Nephron progenitor cell (in vitro differentiated cells): Measurements from ENCODE around the gene RNPS1.
A peak's percentile ranks its signal among the peaks of the same experiment; 100 is the strongest.

ENCODE experiments used
- DNase-seq: peaks from one replicate; pipeline ENCODE4 v3.0.0; 2021
- H3K27ac Mint-ChIP-seq: 2 replicates; pipeline ENCODE4 v1.8.0; 2021; ENCODE audit warnings: mild to moderate bottlenecking, moderate library complexity, mixed read lengths
- H3K27me3 Mint-ChIP-seq: 2 replicates; pipeline ENCODE4 v1.8.0; 2021; ENCODE audit warnings: mild to moderate bottlenecking, low read depth, mixed read lengths; ENCODE audit not compliant: poor library complexity
- H3K36me3 Mint-ChIP-seq: 2 replicates; pipeline ENCODE4 v1.8.0; 2021; ENCODE audit warnings: low read depth, mixed read lengths
- H3K4me1 Mint-ChIP-seq: 2 replicates; pipeline ENCODE4 v1.8.0; 2021; ENCODE audit warnings: mixed read lengths
- H3K4me3 Mint-ChIP-seq: 2 replicates; pipeline ENCODE4 v1.8.0; 2021; ENCODE audit warnings: mild to moderate bottlenecking, moderate library complexity, mixed read lengths
- H3K9me3 Mint-ChIP-seq: 2 replicates; pipeline ENCODE4 v1.8.0; 2021; ENCODE audit warnings: mild to moderate bottlenecking, moderate library complexity, mixed read lengths
- CTCF ChIP-seq: fragments of 200-600 bp; sonication (generic); IDR thresholded peaks from 2 replicates; pipeline ENCODE4 v1.5.0; 2021; ENCODE audit warnings: antibody characterized with exemption

The RNPS1 gene

GRCh38 chr16:2253293-2253692, 14.6 kb downstream of the RNPS1 start:
- Mint-ChIP-seq H3K4me3 (no peak overlapping the region), H3K9me3 (no peaks in the 10 kb centered on the region), H3K36me3 (peaks cover 43% of the 10 kb centered on the region), H3K27me3 (no peaks in the 10 kb centered on the region), H3K27ac (peak overlapping the region; percentile 78), H3K4me1 (peaks cover 37% of the 10 kb centered on the region)
- TF ChIP-seq CTCF, result no peak
- DNase-seq, result no peak

GRCh38 chr16:2252806-2253148, 15.1 kb downstream of the RNPS1 start:
- no peaks in the 10 kb centered on the region for H3K9me3 Mint-ChIP-seq
- H3K4me3 Mint-ChIP-seq, result peak overlapping the region; percentile 38
- peak overlapping the region; percentile 78 for H3K27ac Mint-ChIP-seq
- DNase-seq, result no peak
- peaks cover 37% of the 10 kb centered on the region for H3K4me1 Mint-ChIP-seq
- TF ChIP-seq CTCF, result no peak
- H3K36me3 Mint-ChIP-seq, result peaks cover 38% of the 10 kb centered on the region
- H3K27me3 Mint-ChIP-seq, result no peaks in the 10 kb centered on the region

- peaks cover 27% of the 10 kb centered on the region for H3K4me1 Mint-ChIP-seq
- no peaks in the 10 kb centered on the region for H3K9me3 Mint-ChIP-seq
- H3K36me3 Mint-ChIP-seq, result peaks cover 28% of the 10 kb centered on the region
Observed at GRCh38 chr16:2251296-2252111, 16.4 kb downstream of the RNPS1 start, which contains the start of gene ECI1. Gene ECI1, minus strand, starts transcription at chr16:2251587. Its CDS starts 21 bp downstream, at chr16:2251566.

GRCh38 chr16:2250652-2251295, 17.2 kb downstream of the RNPS1 start:
- no peaks in the 10 kb centered on the region for H3K9me3 Mint-ChIP-seq
- H3K36me3 Mint-ChIP-seq, result peaks cover 25% of the 10 kb centered on the region
- peak overlapping the region; percentile 59 for H3K27ac Mint-ChIP-seq
- no peaks in the 10 kb centered on the region for H3K27me3 Mint-ChIP-seq
- peaks cover 23% of the 10 kb centered on the region for H3K4me1 Mint-ChIP-seq
- peak; percentile 30 for DNase-seq
- no peak for TF ChIP-seq CTCF
- peak overlapping the region; percentile 93 for H3K4me3 Mint-ChIP-seq

More at GRCh38 chr16:2251296-2252111, 16.4 kb downstream of the RNPS1 start, which contains the start of gene ECI1:
- H3K27ac Mint-ChIP-seq, result peak within 1 kb of the TSS; percentile 78
- H3K27me3 Mint-ChIP-seq, result no peaks in the 10 kb centered on the region
- peak; percentile 95 for DNase-seq
- peak within 1 kb of the TSS; percentile 93 for H3K4me3 Mint-ChIP-seq
- TF ChIP-seq CTCF, result peak; percentile 46

- no peak overlapping the region for H3K27ac Mint-ChIP-seq
- H3K27me3 Mint-ChIP-seq, result no peaks in the 10 kb centered on the region
- H3K36me3 Mint-ChIP-seq, result peaks cover 18% of the 10 kb centered on the region
- H3K9me3 Mint-ChIP-seq, result no peaks in the 10 kb centered on the region
- DNase-seq, result no peak
- no peak overlapping the region for H3K4me3 Mint-ChIP-seq
- TF ChIP-seq CTCF, result no peak
- peaks cover 11% of the 10 kb centered on the region for H3K4me1 Mint-ChIP-seq
Observed at GRCh38 chr16:2246301-2246885, 21.5 kb downstream of the RNPS1 start.
